Heart left ventricle (tissue), 16 donors: ENCODE measurements around the gene PTPRM. TPM values are rescaled to one million over a fixed set of nuclear protein-coding genes. Genes with fewer than 3 reads are reported as not detected.

Experiments
- ATAC-seq, 4 donors: fragments of 200-7000 bp; cut with Tn5 transposase; one replicate each; pipeline ENCODE4 v1.9.1; 2020 to 2022; ENCODE audit warnings: moderate library complexity in 4 of 4, mild to moderate bottlenecking in 3 of 4, moderate number of reproducible peaks in 1 of 4
- DNase-seq, 5 donors: peaks; one replicate each; pipeline ENCODE4 v3.0.0-alpha.2; 2020
- H3K27ac ChIP-seq, 12 donors: fragments of 200-600 bp; sonication (generic) in 4 of 12; one replicate each; pipeline versions ENCODE4 v1.5.0 to v1.8.0; 2016 to 2022; ENCODE audit warnings: mild to moderate bottlenecking in 2 of 12
- H3K27me3 ChIP-seq, 9 donors: fragments of 200-600 bp; sonication (generic) in 2 of 9; one replicate each; pipeline versions ENCODE4 v1.5.1 to v1.8.0; 2016 to 2022; ENCODE audit warnings: mild to moderate bottlenecking in 3 of 9
- H3K36me3 ChIP-seq, 9 donors: fragments of 200-600 bp; sonication (generic) in 2 of 9; one replicate each; pipeline versions ENCODE4 v1.5.0 to v1.8.0; 2018 to 2022; ENCODE audit warnings: mild to moderate bottlenecking in 2 of 9
- H3K4me1 ChIP-seq, 12 donors: fragments of 200-600 bp; sonication (generic) in 4 of 12; one replicate each; pipeline versions ENCODE4 v1.5.0 to v1.8.0; 2016 to 2022; ENCODE audit warnings: mild to moderate bottlenecking in 3 of 12
- H3K4me3 ChIP-seq, 12 donors: fragments of 200-600 bp; sonication (generic) in 4 of 12; one replicate each; pipeline versions ENCODE4 v1.5.0 to v1.8.0; 2017 to 2022; ENCODE audit warnings: mild to moderate bottlenecking in 9 of 12, moderate library complexity in 4 of 12
- H3K9me3 ChIP-seq, 12 donors: fragments of 200-600 bp; sonication (generic) in 4 of 12; one replicate each; pipeline versions ENCODE4 v1.5.0 to v1.8.0; 2016 to 2022; ENCODE audit warnings: mild to moderate bottlenecking in 1 of 12
- POLR2A ChIP-seq, 2 donors: fragments of 450-650 bp; IDR thresholded peaks; one replicate each; pipeline ENCODE4 v1.6.1; 2017; ENCODE audit warnings: antibody characterized with exemption in 2 of 2, mild to moderate bottlenecking in 2 of 2, moderate library complexity in 2 of 2
- WGBS, 4 donors: extraction: QIAGEN DNeasy Blood & Tissue Kit in 2 of 4; methylation state at CpG; one replicate each; pipeline versions ENCODE4 v1.1.5 to v1.1.7; 2013 to 2018; 5-methylcytosine and 5-hydroxymethylcytosine counted together
- intact Hi-C, 10 donors: fragments of 100-400 bp; cut with DNase I; formaldehyde crosslinking; loops; one replicate each; pipeline versions ENCODE4 v1.11.1 to v1.14.2; 2022
- polyA plus RNA-seq, 2 donors: library from polyadenylated mRNA; stranded (reverse); fragments of 200-250 nt; gene quantifications; one replicate each; pipeline ENCODE4 v1.2.3, GENCODE V29; 2013
- total RNA-seq, 9 donors: library from RNA; depleted of rRNA in 2 of 9; stranded (reverse); fragments of >200 nt in 2 of 9; fragmentation: NEBNext Ultra II Directional in 3 of 9; extraction: Animal tissue kit (Norgen Biotek cat#: 25700) in 3 of 9; gene quantifications; one replicate each; pipeline versions ENCODE4 v1.1.0 to v1.2.4, GENCODE V29; 2016 to 2023
- TF ChIP-seq, protein P1 (sequence below), 12 donors: fragments of 200-600 bp; sonication (generic) in 4 of 12; IDR thresholded peaks; one replicate each; pipeline versions ENCODE4 v1.5.0 to v1.8.0; 2018 to 2022; ENCODE audit warnings: antibody characterized with exemption in 12 of 12, mild to moderate bottlenecking in 5 of 12
- donor health status: ischemic (EF 13 %, LVEDD 7.1; RV severe dilation, severe dysfunction).
- donor health status: healthy with polysubstance abuse.
- donor health status: DM: no; HTN: yes; CAD: no.
- donor health status: DM: no; HTN: no; CAD: no.
- donor health status: ischemic (EF 25% LVEDD 6.9; RV normal size, moderate dysfunction).
- donor health status: ischemic (EF 25% LVEDD 5.7; RV mildly dilated, moderate dysfunction).
- donor health status: healthy.
- donor health status: DM: yes; HTN: yes; CAD: no.
- donor health status: ischemic (EF 35%, LVEDD 5.7; RV mildly dilated, moderate dysfunction).
- donor health status: nonischemic (EF 11% LVEDD 7.7; RV severe dilation, severe dysfunction).
- donor health status: DM: yes; HTN: yes; CAD: no.
- donor health status: PGD.
- donor health status: ischemic (EF 29% LVEDD 5.4; RV normal size, mild dysfunction).
- donor health status: nonischemic (EF 23%, LVEDD 6.1; RV moderate dilation, normal function).

Gene PTPRM
- total and polyA plus RNA-seq, 11 donors: 93.8 to 186 (median 123) TPM

GRCh38 chr18:8290913-8291312 is 723.8 kb downstream of the PTPRM start:
- no peaks in the 10 kb centered on the region for H3K9me3 ChIP-seq
- WGBS, 4 donors: 67 to 93% (median 83%) methylated on average over 1 of the region's 1 CpG
- peaks cover 0 to 13% (median 1%) of the 10 kb centered on the region in 9 donors for H3K36me3 ChIP-seq
- no peak for ATAC-seq
- TF ChIP-seq POLR2A (IDR thresholded peaks at IDR 0.05): no peak
- TF ChIP-seq, protein P1, sequence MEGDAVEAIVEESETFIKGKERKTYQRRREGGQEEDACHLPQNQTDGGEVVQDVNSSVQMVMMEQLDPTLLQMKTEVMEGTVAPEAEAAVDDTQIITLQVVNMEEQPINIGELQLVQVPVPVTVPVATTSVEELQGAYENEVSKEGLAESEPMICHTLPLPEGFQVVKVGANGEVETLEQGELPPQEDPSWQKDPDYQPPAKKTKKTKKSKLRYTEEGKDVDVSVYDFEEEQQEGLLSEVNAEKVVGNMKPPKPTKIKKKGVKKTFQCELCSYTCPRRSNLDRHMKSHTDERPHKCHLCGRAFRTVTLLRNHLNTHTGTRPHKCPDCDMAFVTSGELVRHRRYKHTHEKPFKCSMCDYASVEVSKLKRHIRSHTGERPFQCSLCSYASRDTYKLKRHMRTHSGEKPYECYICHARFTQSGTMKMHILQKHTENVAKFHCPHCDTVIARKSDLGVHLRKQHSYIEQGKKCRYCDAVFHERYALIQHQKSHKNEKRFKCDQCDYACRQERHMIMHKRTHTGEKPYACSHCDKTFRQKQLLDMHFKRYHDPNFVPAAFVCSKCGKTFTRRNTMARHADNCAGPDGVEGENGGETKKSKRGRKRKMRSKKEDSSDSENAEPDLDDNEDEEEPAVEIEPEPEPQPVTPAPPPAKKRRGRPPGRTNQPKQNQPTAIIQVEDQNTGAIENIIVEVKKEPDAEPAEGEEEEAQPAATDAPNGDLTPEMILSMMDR (IDR thresholded peaks at IDR 0.05): no peak
- no peak overlapping the region for H3K4me3 ChIP-seq
- no peaks in the 10 kb centered on the region for H3K27me3 ChIP-seq
- intact Hi-C loops: loop anchor here in 1 of 10 donors (5.0 kb wide), 1 partner anchor 249 kb away; no protein-coding TSS in a partner anchor
- H3K4me1 ChIP-seq: peaks cover 0 to 21% (median 2%) of the 10 kb centered on the region in 12 donors
- no peak for DNase-seq
- no peak overlapping the region for H3K27ac ChIP-seq

GRCh38 chr18:8293184-8293583 is 726.1 kb downstream of the PTPRM start:
- peaks cover 0 to 19% (median 2%) of the 10 kb centered on the region in 12 donors for H3K4me1 ChIP-seq
- no peak for ATAC-seq
- H3K36me3 ChIP-seq: peaks cover 0 to 35% (median 22%) of the 10 kb centered on the region in 9 donors
- H3K4me3 ChIP-seq: no peak overlapping the region
- TF ChIP-seq POLR2A (IDR thresholded peaks at IDR 0.05): no peak
- TF ChIP-seq, protein P1 (IDR thresholded peaks at IDR 0.05): no peak
- intact Hi-C loops: loop anchor here in 1 of 10 donors (5.0 kb wide), 1 partner anchor 251 kb away; no protein-coding TSS in a partner anchor
- DNase-seq: no peak
- H3K27ac ChIP-seq: no peak overlapping the region
- H3K9me3 ChIP-seq: no peaks in the 10 kb centered on the region
- WGBS, 4 donors: 51 to 88% (median 71%) methylated on average over 2 of the region's 2 CpGs
- no peaks in the 10 kb centered on the region for H3K27me3 ChIP-seq

DNA sequence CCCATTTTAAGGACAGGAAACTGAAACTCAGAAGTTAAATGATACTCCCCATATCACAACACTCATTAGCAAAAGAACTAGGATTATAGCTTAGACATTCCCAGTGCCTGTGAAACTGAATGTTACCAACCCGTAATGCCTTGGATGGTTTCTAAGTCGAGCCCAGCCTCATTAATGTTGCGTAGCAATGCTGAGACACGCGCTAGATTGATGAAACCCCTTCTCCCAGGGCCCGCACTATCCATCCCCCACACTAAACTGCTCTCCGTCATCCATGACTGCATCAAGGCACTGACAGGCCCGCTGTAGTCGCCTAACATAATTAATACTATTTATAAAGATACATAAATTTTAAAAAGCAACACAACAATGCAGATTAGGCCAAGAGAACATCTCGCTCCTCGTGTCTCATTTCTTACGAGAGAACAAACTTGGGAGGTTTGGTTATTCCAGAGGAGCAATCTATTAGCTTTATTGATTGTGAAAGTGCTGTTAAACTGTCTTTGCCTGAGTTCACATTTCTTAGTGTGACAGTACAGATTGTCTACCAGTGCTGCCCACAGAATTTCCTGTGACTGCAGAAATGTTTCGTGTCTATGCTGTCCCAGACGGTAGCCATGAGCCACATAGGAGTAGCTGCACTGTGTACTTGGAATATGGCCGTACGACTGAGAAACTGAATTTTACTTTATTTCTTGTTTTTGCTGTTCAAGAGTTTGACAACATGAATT is 729.9 kb downstream of the PTPRM start:
- H3K4me1 ChIP-seq: peaks cover 0 to 9% (median 0%) of the 10 kb centered on the region in 12 donors
- no peak for DNase-seq
- no peak for ATAC-seq
- no peaks in the 10 kb centered on the region for H3K9me3 ChIP-seq
- intact Hi-C loops: no loop called here
- 89 to 97% (median 95%) methylated on average over 16 of the region's 16 CpGs for WGBS, 4 donors
- no peak overlapping the region for H3K27ac ChIP-seq
- TF ChIP-seq, protein P1 (IDR thresholded peaks at IDR 0.05): no peak
- TF ChIP-seq POLR2A (IDR thresholded peaks at IDR 0.05): no peak
- H3K36me3 ChIP-seq: peaks cover 0 to 43% (median 26%) of the 10 kb centered on the region in 9 donors
- no peaks in the 10 kb centered on the region for H3K27me3 ChIP-seq
- no peak overlapping the region for H3K4me3 ChIP-seq

GRCh38 chr18:8298186-8298585 is 731.1 kb downstream of the PTPRM start:
- Histone ChIP-seq H3K27ac (no peak overlapping the region), H3K9me3 (no peaks in the 10 kb centered on the region), H3K4me1 (peaks cover 0 to 6% (median 0%) of the 10 kb centered on the region in 12 donors), H3K36me3 (peaks cover 0 to 43% (median 26%) of the 10 kb centered on the region in 9 donors), H3K4me3 (no peak overlapping the region), H3K27me3 (no peaks in the 10 kb centered on the region)
- no peak for ATAC-seq
- WGBS, 4 donors: 89 to 97% (median 94%) methylated on average over 2 of the region's 2 CpGs
- no peak for TF ChIP-seq POLR2A (IDR thresholded peaks at IDR 0.05)
- TF ChIP-seq, protein P1 (IDR thresholded peaks at IDR 0.05): no peak
- no peak for DNase-seq
- intact Hi-C loops: no loop called here
